ENCODE measurements around the gene FXYD5.

Gene FXYD5

GRCh38 chr19:35118268-35119020, 36.1 kb upstream of the FXYD5 start:
- TF ChIP-seq POLR2AphosphoS5 (IDR thresholded peaks at IDR 0.05; ENCODE audit: low read depth, low read length) (no peak), REST (IDR thresholded peaks at IDR 0.05; ENCODE audit: insufficient read depth in 1 of 2, low read depth in 2 of 2, low read length in 2 of 2) (no peak), TAF1 (IDR thresholded peaks at IDR 0.05; ENCODE audit: borderline replicate concordance, insufficient read depth, low read length) (no peak), SIN3A (IDR thresholded peaks at IDR 0.05; ENCODE audit: borderline replicate concordance, insufficient read depth, low read length) (no peak), FOXP2 (optimal IDR thresholded peaks at IDR 0.05; ENCODE audit: borderline replicate concordance, extremely low read depth, extremely low read length, insufficient read depth) (no peak)

- TF ChIP-seq POLR2AphosphoS5 (IDR thresholded peaks at IDR 0.05; ENCODE audit: low read depth, low read length) (no peak), REST (IDR thresholded peaks at IDR 0.05; ENCODE audit: insufficient read depth in 1 of 2, low read depth in 2 of 2, low read length in 2 of 2) (no peak), SIN3A (IDR thresholded peaks at IDR 0.05; ENCODE audit: borderline replicate concordance, insufficient read depth, low read length) (no peak), FOXP2 (optimal IDR thresholded peaks at IDR 0.05; ENCODE audit: borderline replicate concordance, extremely low read depth, extremely low read length, insufficient read depth) (no peak), TAF1 (IDR thresholded peaks at IDR 0.05; ENCODE audit: borderline replicate concordance, insufficient read depth, low read length) (no peak)
Measured at GRCh38 chr19:35119091-35119490, 35.4 kb upstream of the FXYD5 start.

- TF ChIP-seq SIN3A (IDR thresholded peaks at IDR 0.05; ENCODE audit: borderline replicate concordance, insufficient read depth, low read length) (no peak), REST (IDR thresholded peaks at IDR 0.05; ENCODE audit: insufficient read depth in 1 of 2, low read depth in 2 of 2, low read length in 2 of 2) (no peak), FOXP2 (optimal IDR thresholded peaks at IDR 0.05; ENCODE audit: borderline replicate concordance, extremely low read depth, extremely low read length, insufficient read depth) (no peak), POLR2AphosphoS5 (IDR thresholded peaks at IDR 0.05; ENCODE audit: low read depth, low read length) (no peak), TAF1 (IDR thresholded peaks at IDR 0.05; ENCODE audit: borderline replicate concordance, insufficient read depth, low read length) (no peak)
Measured at GRCh38 chr19:35119578-35120155, 34.9 kb upstream of the FXYD5 start.

- TF ChIP-seq SIN3A (IDR thresholded peaks at IDR 0.05; ENCODE audit: borderline replicate concordance, insufficient read depth, low read length) (no peak), FOXP2 (optimal IDR thresholded peaks at IDR 0.05; ENCODE audit: borderline replicate concordance, extremely low read depth, extremely low read length, insufficient read depth) (no peak), TAF1 (IDR thresholded peaks at IDR 0.05; ENCODE audit: borderline replicate concordance, insufficient read depth, low read length) (no peak), REST (IDR thresholded peaks at IDR 0.05; ENCODE audit: insufficient read depth in 1 of 2, low read depth in 2 of 2, low read length in 2 of 2) (no peak), POLR2AphosphoS5 (IDR thresholded peaks at IDR 0.05; ENCODE audit: low read depth, low read length) (no peak)
Measured at GRCh38 chr19:35120492-35120891, 34.0 kb upstream of the FXYD5 start.

Data from PFSK-1 (cell line).